Stimulated activated naive CD4-positive, alpha-beta T cell treated with Interleukin-2 at 50 U/mL for 16 hours (primary cell): ENCODE measurements around the gene STARD3NL.
A peak's percentile ranks its signal among the peaks of the same experiment; 100 is the strongest.

Experiments
- DNase-seq: peaks from one replicate; lab custom pipeline; 2025; lab: John Stamatoyannopoulos, UW

STARD3NL gene

GRCh38 chr7:38185395-38186307 is 7.6 kb downstream of the STARD3NL start:
- no peak for DNase-seq

- no peak for DNase-seq
These were observed 8.7 kb downstream of the STARD3NL start for GRCh38 chr7:38186593-38187314.

- DNase-seq = no peak
These were observed 9.9 kb downstream of the STARD3NL start for GRCh38 chr7:38187794-38188440.

GRCh38 chr7:38189231-38189938 is 11.3 kb downstream of the STARD3NL start:
- no peak for DNase-seq

- no peak for DNase-seq
These were observed 12.0 kb downstream of the STARD3NL start for GRCh38 chr7:38190011-38190410.

- no peak for DNase-seq
These were observed 13.7 kb downstream of the STARD3NL start for GRCh38 chr7:38191791-38192190.

- DNase-seq = no peak
These were observed 14.3 kb downstream of the STARD3NL start for GRCh38 chr7:38192327-38192726.

- no peak for DNase-seq
These were observed 18.0 kb downstream of the STARD3NL start for GRCh38 chr7:38195804-38196595.

- no peak for DNase-seq
These were observed 20.3 kb downstream of the STARD3NL start for GRCh38 chr7:38198366-38198765.

GRCh38 chr7:38199154-38199553 is 21.1 kb downstream of the STARD3NL start:
- no peak for DNase-seq

GRCh38 chr7:38199782-38200181 is 21.7 kb downstream of the STARD3NL start:
- DNase-seq = no peak

GRCh38 chr7:38206071-38206470 is 28.0 kb downstream of the STARD3NL start:
- DNase-seq = no peak

GRCh38 chr7:38207843-38208242 is 29.8 kb downstream of the STARD3NL start:
- DNase-seq = no peak

- no peak for DNase-seq
These were observed 33.4 kb downstream of the STARD3NL start for GRCh38 chr7:38211486-38211885.

GRCh38 chr7:38211940-38212339 is 33.9 kb downstream of the STARD3NL start:
- DNase-seq = no peak

- DNase-seq = no peak
These were observed 37.1 kb downstream of the STARD3NL start for GRCh38 chr7:38215115-38215514.

- DNase-seq = peak; percentile 62
These were observed 38.0 kb downstream of the STARD3NL start for GRCh38 chr7:38215735-38216670.

GRCh38 chr7:38217672-38218071 is 39.6 kb downstream of the STARD3NL start:
- no peak for DNase-seq

GRCh38 chr7:38220452-38220851 is 42.4 kb downstream of the STARD3NL start:
- DNase-seq = no peak

- DNase-seq = no peak
These were observed 44.5 kb downstream of the STARD3NL start for GRCh38 chr7:38222481-38223096.
